Fibroblast of mammary gland (primary cell): ENCODE results near the gene MST1.
A peak's percentile ranks its signal among the peaks of the same experiment; 100 is the strongest.

Experiments
- DNase-seq: peaks from one replicate; pipeline ENCODE4 v3.0.0-alpha.2; 2010; ENCODE audit warnings: low read depth
- H3K4me3 ChIP-seq: 2 replicates; pipeline ENCODE4 v1.5.1; 2011; ENCODE audit warnings: low read depth, mild to moderate bottlenecking, low read length, moderate library complexity; ENCODE audit not compliant: control insufficient read depth
- TF ChIP-seq, protein P1 (sequence below): conservative IDR thresholded peaks from 2 replicates; pipeline ENCODE4 v1.5.1; 2011; ENCODE audit warnings: low read depth, low read length, inconsistent platforms; ENCODE audit not compliant: control insufficient read depth, insufficient read depth

MST1 gene

DNA sequence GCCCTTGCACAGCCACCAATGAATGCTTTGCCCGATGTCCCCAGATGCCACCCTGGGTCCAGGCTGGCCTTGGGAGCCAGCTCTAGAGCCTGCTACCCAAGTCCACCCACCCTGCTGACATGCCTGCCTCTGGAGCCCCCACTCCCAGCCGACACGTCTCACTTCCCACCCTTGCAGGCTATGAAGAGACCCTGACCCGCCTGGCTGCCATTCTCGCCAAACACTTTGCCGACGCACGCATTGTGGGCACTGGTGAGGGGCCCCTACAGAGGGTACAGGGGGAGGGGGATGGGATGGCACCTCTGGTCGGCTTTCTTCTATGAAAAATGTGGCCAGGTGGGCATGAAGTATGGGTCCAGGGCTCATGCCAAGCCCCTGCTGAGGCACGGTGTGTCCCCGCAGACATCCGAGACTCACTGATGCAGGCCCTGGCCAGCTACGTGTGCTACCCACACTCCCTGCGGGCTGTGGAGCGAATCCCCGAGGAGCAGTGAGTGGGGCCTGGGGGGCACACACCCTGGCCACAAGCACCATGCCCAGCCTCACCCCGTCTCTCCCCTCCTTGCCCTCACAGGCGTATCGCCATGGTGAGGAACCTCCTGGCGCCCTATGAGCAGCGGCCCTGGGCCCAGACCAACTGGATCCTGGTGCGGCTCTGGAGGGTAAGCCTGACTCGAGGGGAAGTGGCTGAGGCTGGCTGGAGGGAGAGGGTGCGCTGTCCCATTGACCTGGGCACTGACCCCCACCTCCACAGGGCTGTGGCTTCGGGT lies 24.2 kb upstream of the MST1 start:
- TF ChIP-seq, protein P1, sequence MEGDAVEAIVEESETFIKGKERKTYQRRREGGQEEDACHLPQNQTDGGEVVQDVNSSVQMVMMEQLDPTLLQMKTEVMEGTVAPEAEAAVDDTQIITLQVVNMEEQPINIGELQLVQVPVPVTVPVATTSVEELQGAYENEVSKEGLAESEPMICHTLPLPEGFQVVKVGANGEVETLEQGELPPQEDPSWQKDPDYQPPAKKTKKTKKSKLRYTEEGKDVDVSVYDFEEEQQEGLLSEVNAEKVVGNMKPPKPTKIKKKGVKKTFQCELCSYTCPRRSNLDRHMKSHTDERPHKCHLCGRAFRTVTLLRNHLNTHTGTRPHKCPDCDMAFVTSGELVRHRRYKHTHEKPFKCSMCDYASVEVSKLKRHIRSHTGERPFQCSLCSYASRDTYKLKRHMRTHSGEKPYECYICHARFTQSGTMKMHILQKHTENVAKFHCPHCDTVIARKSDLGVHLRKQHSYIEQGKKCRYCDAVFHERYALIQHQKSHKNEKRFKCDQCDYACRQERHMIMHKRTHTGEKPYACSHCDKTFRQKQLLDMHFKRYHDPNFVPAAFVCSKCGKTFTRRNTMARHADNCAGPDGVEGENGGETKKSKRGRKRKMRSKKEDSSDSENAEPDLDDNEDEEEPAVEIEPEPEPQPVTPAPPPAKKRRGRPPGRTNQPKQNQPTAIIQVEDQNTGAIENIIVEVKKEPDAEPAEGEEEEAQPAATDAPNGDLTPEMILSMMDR = no peak
- H3K4me3 ChIP-seq = no peak overlapping the region
- DNase-seq = no peak

DNA sequence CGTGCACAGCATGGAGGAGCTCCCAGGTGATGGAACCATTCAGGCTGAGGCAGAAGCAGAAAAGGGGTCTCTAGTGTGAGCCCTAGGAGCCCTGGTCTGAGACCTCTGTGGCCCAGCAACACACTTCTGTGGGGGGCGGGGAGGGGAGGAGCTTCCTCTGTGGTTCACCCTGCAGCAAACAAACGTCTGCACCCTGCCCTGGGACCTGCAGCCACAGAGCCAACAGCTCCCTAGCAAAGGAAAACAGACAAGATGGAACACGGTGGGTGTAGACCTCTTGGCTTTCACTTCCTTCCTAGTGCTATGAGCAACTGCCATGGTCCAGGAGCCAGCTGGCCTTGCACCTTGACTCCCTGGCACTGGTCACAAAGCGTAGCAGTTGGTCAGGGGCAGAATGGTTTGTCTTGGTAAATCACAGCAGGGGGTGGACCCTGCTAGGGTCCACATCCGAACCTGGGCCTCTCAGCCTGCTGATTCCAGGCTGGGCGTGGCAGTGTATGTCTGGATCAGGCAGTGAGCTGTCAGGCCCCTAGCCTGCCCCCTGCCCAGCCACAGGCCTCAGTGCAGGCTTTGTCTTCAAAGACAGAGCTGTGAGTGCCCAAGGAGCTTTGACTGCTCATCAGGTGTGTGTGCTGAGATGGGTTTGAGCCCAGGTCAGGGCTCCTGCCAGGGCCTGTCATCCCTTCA lies 23.5 kb upstream of the MST1 start:
- no peak overlapping the region for H3K4me3 ChIP-seq
- DNase-seq = no peak
- TF ChIP-seq, protein P1 = no peak

DNA sequence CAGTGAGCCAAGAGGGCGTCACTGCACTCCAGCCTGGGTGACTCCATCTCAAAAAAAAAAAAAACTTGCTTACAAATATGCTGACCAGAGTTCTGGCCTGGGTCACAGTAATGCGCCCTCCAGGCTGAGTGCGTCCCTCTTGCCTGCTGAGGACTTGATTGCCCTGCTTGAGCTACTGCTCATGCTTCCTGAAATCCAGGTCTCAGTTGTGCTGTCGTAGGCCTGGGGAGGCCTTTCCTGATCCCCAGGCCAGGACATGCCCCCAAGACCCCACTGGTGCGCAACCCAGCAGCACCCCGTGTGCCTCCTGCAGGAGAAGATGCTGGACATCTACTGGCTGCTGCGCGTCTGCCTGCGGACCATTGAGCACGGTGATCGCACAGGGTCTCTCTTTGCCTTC lies 22.9 kb upstream of the MST1 start:
- TF ChIP-seq, protein P1 = no peak
- no peak for DNase-seq
- no peak overlapping the region for H3K4me3 ChIP-seq

DNA sequence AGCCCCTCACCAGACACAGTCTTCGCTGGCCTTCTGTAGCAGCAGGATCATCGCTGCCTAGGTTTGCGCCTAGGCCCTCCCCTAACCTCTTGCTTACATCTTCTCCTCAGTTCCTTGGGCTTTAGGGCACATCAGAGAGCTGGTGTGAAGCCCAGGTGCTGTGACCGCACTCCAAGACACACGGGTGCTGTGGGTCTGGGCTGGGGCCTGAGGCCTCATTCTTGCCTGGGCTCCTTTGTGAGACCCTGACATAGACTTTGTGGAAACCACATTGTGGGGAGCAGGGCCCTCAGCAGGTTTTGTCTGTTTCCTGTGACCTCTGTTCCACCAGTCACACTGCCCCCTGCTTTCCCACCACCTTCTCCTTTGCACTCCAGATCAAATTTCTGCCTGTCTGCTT lies 22.2 kb upstream of the MST1 start:
- DNase-seq = no peak
- no peak overlapping the region for H3K4me3 ChIP-seq
- TF ChIP-seq, protein P1 = no peak

DNA sequence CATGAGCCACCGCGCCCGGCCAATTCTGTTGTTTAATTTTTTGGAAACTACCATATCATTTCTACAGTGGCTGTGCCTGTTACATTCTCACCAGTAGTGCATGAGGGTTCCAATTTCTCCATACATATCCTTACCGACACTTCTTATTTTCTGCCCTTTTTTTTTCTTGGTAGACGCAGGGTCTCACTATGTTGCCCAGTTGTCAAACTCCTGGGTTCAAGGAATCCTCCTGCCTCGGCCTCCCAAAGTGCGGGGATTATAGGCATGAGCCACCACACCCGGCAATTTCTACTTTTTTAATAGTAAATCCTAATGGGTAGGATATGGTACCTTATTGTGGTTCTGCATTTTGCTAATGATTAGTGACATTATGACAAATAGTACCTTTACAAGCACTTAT lies 20.6 kb upstream of the MST1 start:
- no peak overlapping the region for H3K4me3 ChIP-seq
- DNase-seq = no peak
- TF ChIP-seq, protein P1 = no peak

DNA sequence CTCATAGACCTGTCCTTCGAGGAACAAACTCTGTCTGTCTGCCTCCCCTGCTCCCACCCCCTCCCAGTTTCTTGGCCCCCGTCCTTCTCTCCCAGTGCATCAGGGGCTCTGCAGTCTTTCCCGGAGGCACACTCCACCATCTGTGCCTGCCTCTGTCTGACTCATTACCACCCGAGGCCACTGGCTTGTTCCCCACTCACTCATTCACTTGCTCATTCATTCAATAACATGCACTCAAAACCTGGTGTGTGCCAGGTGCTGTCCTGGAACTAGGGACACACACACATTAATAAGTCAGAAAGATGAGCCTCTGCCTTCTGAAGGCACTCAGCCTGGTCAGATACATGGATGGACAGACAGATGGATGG lies 17.8 kb upstream of the MST1 start:
- TF ChIP-seq, protein P1 = no peak
- peak; percentile 52 for DNase-seq
- no peak overlapping the region for H3K4me3 ChIP-seq
